Measurements from ENCODE around the gene SLC26A4. TPM values are rescaled to one million over a fixed set of nuclear protein-coding genes. Genes with fewer than 3 reads are reported as not detected.

The SLC26A4 gene
- total RNA-seq, 4 donors from 2014 or later: 0.17 to 0.44 (median 0.29) TPM; not detected in 1

DNA sequence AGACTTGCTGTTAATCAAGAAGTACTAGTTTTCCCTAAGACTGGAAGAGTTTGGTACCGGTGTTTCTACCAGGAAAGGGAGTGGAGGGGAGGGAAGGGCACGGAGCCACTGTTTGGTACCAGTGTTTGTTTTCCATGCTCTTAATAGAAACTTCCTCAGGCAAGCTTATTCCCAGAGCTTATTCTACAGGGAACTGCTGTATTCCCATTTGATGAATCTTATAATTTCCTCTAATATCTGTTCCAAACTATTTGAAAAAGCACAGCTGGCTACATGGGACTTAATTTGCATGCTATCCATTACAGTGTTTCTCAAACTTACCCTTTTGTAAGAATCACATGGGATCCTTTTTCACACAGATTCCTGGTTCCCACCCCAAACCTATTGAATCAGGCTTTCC is 23.7 kb downstream of the SLC26A4 start:
- TF ChIP-seq CTCF (IDR thresholded peaks at IDR 0.05) (no peak), POLR2A (IDR thresholded peaks at IDR 0.05) (no peak)
- 69 to 70% methylated on average over 2 of the region's 2 CpGs for WGBS, 2 donors
- no peak overlapping the region for H3K4me3 ChIP-seq (ENCODE audit: low read depth, poor library complexity, severe bottlenecking)
- intact Hi-C loops (cut with DNase I; ENCODE audit: low total_unique reads): no loop called here
- no peak for DNase-seq (ENCODE audit: low spot score in 2 of 2)

- intact Hi-C loops (cut with DNase I; ENCODE audit: low total_unique reads): no loop called here
- H3K4me3 ChIP-seq (ENCODE audit: low read depth, poor library complexity, severe bottlenecking): no peak overlapping the region
- TF ChIP-seq POLR2A (IDR thresholded peaks at IDR 0.05): no peak
- no peak for TF ChIP-seq CTCF (IDR thresholded peaks at IDR 0.05)
- WGBS, 2 donors: 100% methylated on average over 1 of the region's 1 CpG
- DNase-seq (ENCODE audit: low spot score in 2 of 2): no peak
Observed at GRCh38 chr7:107684947-107685463, 24.4 kb downstream of the SLC26A4 start.

DNA sequence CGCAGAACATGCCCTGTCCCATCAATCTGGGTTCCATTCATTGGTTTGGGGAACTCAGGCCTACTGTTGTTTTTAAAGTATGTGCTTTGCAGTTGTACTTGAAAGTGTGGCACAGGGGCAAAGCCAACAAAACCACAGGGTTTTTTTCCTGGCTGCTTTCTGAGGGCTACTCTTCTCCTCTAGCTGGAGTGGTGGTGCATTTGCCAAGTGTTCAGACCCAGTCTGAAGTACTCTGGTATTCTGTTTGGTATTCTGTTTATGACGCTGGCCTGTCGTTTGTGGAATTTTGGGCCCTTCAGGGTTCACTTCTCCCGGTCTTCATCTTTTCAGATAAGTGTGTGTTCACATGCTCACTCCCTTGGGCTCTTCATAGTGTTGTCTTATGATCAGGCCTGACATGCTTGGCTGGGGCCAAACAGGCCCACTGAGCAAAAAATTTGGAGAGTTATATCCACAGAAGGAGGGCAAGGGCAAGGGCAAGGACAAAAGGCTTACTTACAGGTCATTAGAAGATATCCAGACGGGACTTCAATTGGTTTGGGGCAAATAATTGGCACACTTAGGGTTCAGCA is 26.3 kb downstream of the SLC26A4 start:
- 94 to 95% methylated on average over 5 of the region's 5 CpGs for WGBS, 2 donors
- no peak for DNase-seq (ENCODE audit: low spot score in 2 of 2)
- H3K4me3 ChIP-seq (ENCODE audit: low read depth, poor library complexity, severe bottlenecking): no peak overlapping the region
- intact Hi-C loops (cut with DNase I; ENCODE audit: low total_unique reads): no loop called here
- TF ChIP-seq CTCF (IDR thresholded peaks at IDR 0.05): no peak
- TF ChIP-seq POLR2A (IDR thresholded peaks at IDR 0.05): no peak

DNA sequence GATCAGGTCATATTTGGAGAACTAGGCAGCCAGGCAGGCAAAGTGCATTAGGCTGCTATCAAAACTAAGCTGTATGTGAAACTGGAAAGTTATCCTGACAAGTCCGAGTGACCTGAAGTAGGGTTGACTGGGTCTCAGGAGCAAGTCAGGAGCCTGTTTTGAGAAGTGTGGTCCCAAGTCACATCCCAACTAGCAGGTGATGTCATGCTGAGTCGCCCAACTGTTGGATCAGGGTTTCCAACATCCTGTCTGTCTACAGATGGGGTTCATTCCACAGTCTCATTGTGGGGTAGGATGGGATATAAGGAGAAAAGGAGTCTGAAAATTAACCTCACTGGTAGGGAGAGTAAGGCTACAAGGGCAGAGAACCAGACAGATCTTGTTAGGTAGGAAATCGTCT is 27.0 kb downstream of the SLC26A4 start:
- WGBS, 2 donors: 64 to 72% methylated on average over 3 of the region's 3 CpGs

DNA sequence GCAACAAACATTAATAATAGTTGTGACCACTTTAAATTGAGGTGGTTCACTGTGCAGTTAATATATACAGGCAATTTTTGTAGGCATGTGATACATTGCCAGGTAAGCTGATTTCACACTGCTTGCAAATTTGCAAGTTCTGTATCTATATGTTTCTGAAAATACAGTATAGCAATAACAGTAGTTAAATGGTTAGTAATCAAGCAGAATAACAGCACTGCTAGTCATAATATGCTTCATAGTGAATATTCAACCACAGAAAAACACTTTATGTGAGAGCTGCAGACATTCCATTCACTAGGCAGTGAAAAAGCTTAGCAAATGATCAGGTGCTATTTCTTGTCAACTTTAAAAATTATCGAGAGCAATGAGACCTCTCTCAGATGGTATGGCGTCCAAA is 28.9 kb downstream of the SLC26A4 start:
- intact Hi-C loops (cut with DNase I; ENCODE audit: low total_unique reads): no loop called here

More for the DNA sequence above, 27.0 kb downstream of the SLC26A4 start:
- TF ChIP-seq CTCF (IDR thresholded peaks at IDR 0.05): no peak
- TF ChIP-seq POLR2A (IDR thresholded peaks at IDR 0.05): no peak
- intact Hi-C loops (cut with DNase I; ENCODE audit: low total_unique reads): no loop called here
- DNase-seq (ENCODE audit: low spot score in 2 of 2): no peak
- H3K4me3 ChIP-seq (ENCODE audit: low read depth, poor library complexity, severe bottlenecking): no peak overlapping the region

More for the DNA sequence above, 28.9 kb downstream of the SLC26A4 start:
- TF ChIP-seq POLR2A (IDR thresholded peaks at IDR 0.05) (no peak), CTCF (IDR thresholded peaks at IDR 0.05) (no peak)
- H3K4me3 ChIP-seq (ENCODE audit: low read depth, poor library complexity, severe bottlenecking): no peak overlapping the region
- no peak for DNase-seq (ENCODE audit: low spot score in 2 of 2)
- WGBS, 2 donors: 97 to 100% methylated on average over 2 of the region's 2 CpGs
